Right lobe of liver (tissue), 6 donors: ENCODE results near the gene SHC4. TPM values are rescaled to one million over a fixed set of nuclear protein-coding genes. Genes with fewer than 3 reads are reported as not detected.

Experiments used
- ATAC-seq, 4 donors: fragments of 200-7000 bp; cut with Tn5 transposase; one replicate each; pipeline ENCODE4 v1.9.1; 2020; ENCODE audit warnings: mild to moderate bottlenecking in 4 of 4, moderate library complexity in 4 of 4
- DNase-seq, 3 donors: peaks; one replicate each; pipeline ENCODE4 v3.0.0-alpha.2; 2020
- H3K27ac ChIP-seq, 3 donors: fragments of 200-600 bp; one replicate each; pipeline ENCODE4 v1.8.0; 2022
- H3K27me3 ChIP-seq, 2 donors: fragments of 200-600 bp; one replicate each; pipeline ENCODE4 v1.8.0; 2022
- H3K36me3 ChIP-seq, 4 donors: fragments of 200-600 bp; sonication (generic) in 1 of 4; one replicate each; pipeline versions ENCODE4 v1.5.1 to v1.8.0; 2017 to 2022; ENCODE audit warnings: control low read depth in 1 of 4
- H3K4me1 ChIP-seq, 4 donors: fragments of 200-600 bp; sonication (generic) in 1 of 4; one replicate each; pipeline versions ENCODE4 v1.5.1 to v1.8.0; 2017 to 2022; ENCODE audit warnings: control low read depth in 1 of 4
- H3K4me3 ChIP-seq, 3 donors: fragments of 200-600 bp; one replicate each; pipeline ENCODE4 v1.8.0; 2022
- H3K9me3 ChIP-seq, 4 donors: fragments of 200-600 bp; sonication (generic) in 1 of 4; one replicate each; pipeline versions ENCODE4 v1.5.1 to v1.8.0; 2017 to 2022; ENCODE audit warnings: control low read depth in 1 of 4
- CTCF ChIP-seq, 4 donors: fragments of 200-600 bp in 3 of 4; fragments of 450-650 bp in 1 of 4; IDR thresholded peaks; one replicate each; pipeline versions ENCODE4 v1.5.1 to v1.8.0; 2016 to 2022; ENCODE audit warnings: antibody characterized with exemption in 4 of 4, mild to moderate bottlenecking in 2 of 4
- POLR2A ChIP-seq: fragments of 450-650 bp; IDR thresholded peaks from one replicate; pipeline ENCODE4 v1.6.1; 2017; ENCODE audit warnings: antibody characterized with exemption, mild to moderate bottlenecking
- WGBS: methylation state at CpG from one replicate; pipeline ENCODE4 v1.1.6; 2018; ENCODE audit warnings: low coverage, low lambda C conversion rate; ENCODE audit not compliant: insufficient coverage; ENCODE audit errors: missing lambda C conversion rate; 5-methylcytosine and 5-hydroxymethylcytosine counted together
- intact Hi-C, 2 donors: fragments of 100-400 bp; cut with DNase I; formaldehyde crosslinking; loops; one replicate each; pipeline versions ENCODE4 v1.11.2 to v1.14.1; 2022
- total RNA-seq, 6 experiments: library from RNA; depleted of rRNA in 2 of 6; stranded (reverse); fragments of >200 nt in 2 of 6; fragmentation: NEBNext Ultra II Directional in 3 of 6; extraction: Animal tissue kit (Norgen Biotek cat#: 25700) in 3 of 6; gene quantifications; one replicate each; pipeline versions ENCODE4 v1.1.0 to v1.2.4, GENCODE V29; 2016 to 2023
- donor health status: DM: no; HTN: yes; CAD: no.
- donor health status: DM: no; HTN: no; CAD: no.
- donor health status: DM: no; HTN: no; CAD: no.
- donor health status: DM: no; HTN: yes; CAD: no.
- donor health status: DM: no; HTN: yes; CAD: no.

The SHC4 gene
- total RNA-seq, 6 experiments from 2014 or later, result 0.04 to 0.87 (median 0.04) TPM; not detected in 3

GRCh38 chr15:48866141-48866563 lies 97.6 kb downstream of the SHC4 start:
- Histone ChIP-seq H3K27me3 (no peaks in the 10 kb centered on the region), H3K27ac (no peak overlapping the region), H3K9me3 (no peaks in the 10 kb centered on the region), H3K4me1 (no peaks in the 10 kb centered on the region), H3K4me3 (no peak overlapping the region), H3K36me3 (no peaks in the 10 kb centered on the region)
- intact Hi-C loops, result no loop called here
- WGBS, result 49% methylated on average over 2 of the region's 2 CpGs
- DNase-seq (no peak), ATAC-seq (no peak)
- TF ChIP-seq CTCF (IDR thresholded peaks at IDR 0.05) (no peak), POLR2A (no peak)

GRCh38 chr15:48865370-48866079 lies 98.2 kb downstream of the SHC4 start:
- no peak overlapping the region for H3K4me3 ChIP-seq
- TF ChIP-seq POLR2A (no peak), CTCF (IDR thresholded peaks at IDR 0.05) (no peak)
- DNase-seq (no peak), ATAC-seq (no peak)
- no peaks in the 10 kb centered on the region for H3K27me3 ChIP-seq
- 40% methylated on average over 3 of the region's 3 CpGs for WGBS
- intact Hi-C loops, result no loop called here
- H3K4me1 ChIP-seq, result no peaks in the 10 kb centered on the region
- no peaks in the 10 kb centered on the region for H3K36me3 ChIP-seq
- H3K27ac ChIP-seq, result no peak overlapping the region
- H3K9me3 ChIP-seq, result no peaks in the 10 kb centered on the region

- intact Hi-C loops, result no loop called here
- H3K36me3 ChIP-seq, result no peaks in the 10 kb centered on the region
- H3K27ac ChIP-seq, result no peak overlapping the region
- DNase-seq, result no peak
- no peak overlapping the region for H3K4me3 ChIP-seq
- H3K4me1 ChIP-seq, result no peaks in the 10 kb centered on the region
- no peak for ATAC-seq
- TF ChIP-seq CTCF (IDR thresholded peaks at IDR 0.05) (no peak), POLR2A (no peak)
- WGBS, result 88% methylated on average over 1 of the region's 1 CpG
- H3K27me3 ChIP-seq, result no peaks in the 10 kb centered on the region
- H3K9me3 ChIP-seq, result no peaks in the 10 kb centered on the region
These were observed 101.0 kb downstream of the SHC4 start for GRCh38 chr15:48862705-48863104.

- Histone ChIP-seq H3K27ac (no peak overlapping the region), H3K36me3 (no peaks in the 10 kb centered on the region), H3K4me1 (no peaks in the 10 kb centered on the region), H3K9me3 (no peaks in the 10 kb centered on the region), H3K27me3 (no peaks in the 10 kb centered on the region), H3K4me3 (no peak overlapping the region)
- no peak for DNase-seq
- TF ChIP-seq CTCF (IDR thresholded peaks at IDR 0.05), result peak; percentile 85 to 90 (median 86)
- no peak for TF ChIP-seq POLR2A
- 0% methylated on average over 1 of the region's 1 CpG for WGBS
- peak; percentile 74 to 90 (median 78) for ATAC-seq
- intact Hi-C loops, result no loop called here
These were observed 101.8 kb downstream of the SHC4 start for GRCh38 chr15:48861813-48862431.
